ENCODE results near the gene PARP15. TPM values are rescaled to one million over a fixed set of nuclear protein-coding genes. Genes with fewer than 3 reads are reported as not detected.

The PARP15 gene
- total RNA-seq, 1 experiment from 2014 or later: 0.12 TPM

DNA sequence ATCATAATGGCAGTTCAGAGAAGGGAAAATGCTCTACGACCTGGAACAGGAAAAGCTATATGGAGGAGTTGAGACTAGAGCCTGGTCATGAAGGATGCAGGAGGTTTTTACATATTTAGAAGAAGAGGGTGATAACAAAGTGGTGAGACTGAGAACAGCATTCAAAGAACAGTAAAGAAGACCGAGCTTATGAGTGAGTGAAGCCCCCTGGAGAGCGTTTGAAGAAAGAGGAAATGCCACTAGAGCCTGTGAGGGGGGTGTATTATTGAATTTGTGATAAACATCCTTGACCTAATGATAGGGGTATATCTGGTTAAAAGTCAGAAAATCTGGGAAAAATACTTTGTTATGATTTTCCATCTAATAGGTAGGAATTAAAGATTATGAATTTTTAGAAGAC, 17.5 kb upstream of the PARP15 start:
- H3K9ac ChIP-seq (ENCODE audit: low read length): no peak overlapping the region
- no peaks in the 10 kb centered on the region for H3K9me3 ChIP-seq (ENCODE audit: control insufficient read depth in 1 of 2, insufficient read depth in 1 of 2, low read depth in 1 of 2, low read length in 2 of 2)
- no peaks in the 10 kb centered on the region for H4K20me1 ChIP-seq (ENCODE audit: insufficient read depth)
- CTCF ChIA-PET: interaction anchor here (1.0 to 2.7 kb wide), 3 partner anchors 11 to 119 kb away, joined by 3 to 20 read pairs (median 3); partner anchors contain the start of genes KPNA1 and PARP14
- RAD21 ChIA-PET (ENCODE audit: low non-redundant PET in 1 of 2, low total read pairs in 2 of 2, uncharacterized antibody in 2 of 2, unreplicated experiment in 2 of 2): no interaction called here
- DNase-seq (ENCODE audit: low read depth, low spot score): no peak
- H3K4me1 ChIP-seq (ENCODE audit: control insufficient read depth in 1 of 2, insufficient read depth in 2 of 2, low read length in 2 of 2): peaks cover 5 to 13% of the 10 kb centered on the region in 2 experiments
- H3K4me2 ChIP-seq (ENCODE audit: low read length): no peak overlapping the region
- H3K9me2 ChIP-seq (ENCODE audit: insufficient read depth): no peaks in the 10 kb centered on the region
- intact Hi-C loops (cut with micrococcal nuclease): loop anchor here (1.0 to 5.0 kb wide), 2 partner anchors 103 to 119 kb away; no protein-coding TSS in a partner anchor
- TF ChIP-seq, protein P1, sequence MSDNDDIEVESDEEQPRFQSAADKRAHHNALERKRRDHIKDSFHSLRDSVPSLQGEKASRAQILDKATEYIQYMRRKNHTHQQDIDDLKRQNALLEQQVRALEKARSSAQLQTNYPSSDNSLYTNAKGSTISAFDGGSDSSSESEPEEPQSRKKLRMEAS (IDR thresholded peaks at IDR 0.05): no peak
- TF ChIP-seq SP1 (IDR thresholded peaks at IDR 0.05; ENCODE audit: low read depth) (no peak), ELF1 (IDR thresholded peaks at IDR 0.05; ENCODE audit: borderline replicate concordance, low read depth) (no peak), EZH2 (IDR thresholded peaks at IDR 0.05) (no peak), YY1 (IDR thresholded peaks at IDR 0.05; ENCODE audit: extremely low read depth, insufficient replicate concordance, low read depth, low read length) (no peak), EGR1 (IDR thresholded peaks at IDR 0.05; ENCODE audit: low read depth) (no peak), CEBPB (IDR thresholded peaks at IDR 0.05; ENCODE audit: low read depth) (no peak), ZFX (IDR thresholded peaks at IDR 0.05) (no peak), EZH2phosphoT487 (IDR thresholded peaks at IDR 0.05; ENCODE audit: borderline replicate concordance) (no peak), TCF7L2 (IDR thresholded peaks at IDR 0.05; ENCODE audit: borderline replicate concordance, extremely low read depth, insufficient read depth, insufficient read length) (no peak), FOSL1 (IDR thresholded peaks at IDR 0.05; ENCODE audit: low read depth) (no peak), CBX3 (IDR thresholded peaks at IDR 0.05; ENCODE audit: low read depth) (no peak), SIN3A (IDR thresholded peaks at IDR 0.05; ENCODE audit: low read depth) (no peak), JUND (IDR thresholded peaks at IDR 0.05) (no peak)
- TF ChIP-seq, protein P2, sequence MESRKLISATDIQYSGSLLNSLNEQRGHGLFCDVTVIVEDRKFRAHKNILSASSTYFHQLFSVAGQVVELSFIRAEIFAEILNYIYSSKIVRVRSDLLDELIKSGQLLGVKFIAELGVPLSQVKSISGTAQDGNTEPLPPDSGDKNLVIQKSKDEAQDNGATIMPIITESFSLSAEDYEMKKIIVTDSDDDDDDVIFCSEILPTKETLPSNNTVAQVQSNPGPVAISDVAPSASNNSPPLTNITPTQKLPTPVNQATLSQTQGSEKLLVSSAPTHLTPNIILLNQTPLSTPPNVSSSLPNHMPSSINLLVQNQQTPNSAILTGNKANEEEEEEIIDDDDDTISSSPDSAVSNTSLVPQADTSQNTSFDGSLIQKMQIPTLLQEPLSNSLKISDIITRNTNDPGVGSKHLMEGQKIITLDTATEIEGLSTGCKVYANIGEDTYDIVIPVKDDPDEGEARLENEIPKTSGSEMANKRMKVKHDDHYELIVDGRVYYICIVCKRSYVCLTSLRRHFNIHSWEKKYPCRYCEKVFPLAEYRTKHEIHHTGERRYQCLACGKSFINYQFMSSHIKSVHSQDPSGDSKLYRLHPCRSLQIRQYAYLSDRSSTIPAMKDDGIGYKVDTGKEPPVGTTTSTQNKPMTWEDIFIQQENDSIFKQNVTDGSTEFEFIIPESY (IDR thresholded peaks at IDR 0.05; ENCODE audit: extremely low read depth, insufficient replicate concordance, low read length): no peak
- TF ChIP-seq, protein P3, sequence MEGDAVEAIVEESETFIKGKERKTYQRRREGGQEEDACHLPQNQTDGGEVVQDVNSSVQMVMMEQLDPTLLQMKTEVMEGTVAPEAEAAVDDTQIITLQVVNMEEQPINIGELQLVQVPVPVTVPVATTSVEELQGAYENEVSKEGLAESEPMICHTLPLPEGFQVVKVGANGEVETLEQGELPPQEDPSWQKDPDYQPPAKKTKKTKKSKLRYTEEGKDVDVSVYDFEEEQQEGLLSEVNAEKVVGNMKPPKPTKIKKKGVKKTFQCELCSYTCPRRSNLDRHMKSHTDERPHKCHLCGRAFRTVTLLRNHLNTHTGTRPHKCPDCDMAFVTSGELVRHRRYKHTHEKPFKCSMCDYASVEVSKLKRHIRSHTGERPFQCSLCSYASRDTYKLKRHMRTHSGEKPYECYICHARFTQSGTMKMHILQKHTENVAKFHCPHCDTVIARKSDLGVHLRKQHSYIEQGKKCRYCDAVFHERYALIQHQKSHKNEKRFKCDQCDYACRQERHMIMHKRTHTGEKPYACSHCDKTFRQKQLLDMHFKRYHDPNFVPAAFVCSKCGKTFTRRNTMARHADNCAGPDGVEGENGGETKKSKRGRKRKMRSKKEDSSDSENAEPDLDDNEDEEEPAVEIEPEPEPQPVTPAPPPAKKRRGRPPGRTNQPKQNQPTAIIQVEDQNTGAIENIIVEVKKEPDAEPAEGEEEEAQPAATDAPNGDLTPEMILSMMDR (IDR thresholded peaks at IDR 0.05 in 2 of 3, conservative IDR thresholded peaks at IDR 0.05 in 1 of 3; ENCODE audit: borderline replicate concordance in 1 of 3, insufficient read depth in 1 of 3, low read depth in 2 of 3, low read length in 2 of 3): no peak
- TF ChIP-seq, protein P4, sequence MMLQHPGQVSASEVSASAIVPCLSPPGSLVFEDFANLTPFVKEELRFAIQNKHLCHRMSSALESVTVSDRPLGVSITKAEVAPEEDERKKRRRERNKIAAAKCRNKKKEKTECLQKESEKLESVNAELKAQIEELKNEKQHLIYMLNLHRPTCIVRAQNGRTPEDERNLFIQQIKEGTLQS (IDR thresholded peaks at IDR 0.05): no peak
- no peaks in the 10 kb centered on the region for H3K27me3 ChIP-seq (ENCODE audit: insufficient read depth, low read length)
- no peaks in the 10 kb centered on the region for H3K36me3 ChIP-seq (ENCODE audit: control insufficient read depth in 1 of 2, insufficient read depth in 2 of 2, low read length in 2 of 2)
- H2AFZ ChIP-seq (ENCODE audit: low read depth, low read length, poor library complexity, severe bottlenecking): no peak overlapping the region
- 0 out of 2 replicates have a peak, but pooled peaks cover 3% of the 10 kb centered on the region for H3K79me2 ChIP-seq (ENCODE audit: insufficient read depth, low read length)
- POLR2A ChIA-PET: interaction anchor here (2.0 kb wide), 1 partner anchor 119 kb away, joined by 6 read pairs; no protein-coding TSS in a partner anchor
- H3K4me3 ChIP-seq (replicated peaks in 1 of 2; ENCODE audit: low read depth in 1 of 2, low read length in 2 of 2): no peak overlapping the region
- no peak overlapping the region for H3K27ac ChIP-seq (ENCODE audit: low read depth, low read length)
- no peak for ATAC-seq
- BruUV-seq (replicated peaks): no TSS peak
